OCI-LY7 (cell line): ENCODE data around the gene CLUH. TPM values are rescaled to one million over a fixed set of nuclear protein-coding genes. Genes with fewer than 3 reads are reported as not detected.

ENCODE experiments used
- BruUV-seq: library from RNA; stranded (reverse); fragments of 400-500 nt; replicated peaks from 2 replicates; lab custom pipeline; 2021; lab: Mats Ljungman, UMichigan
- CTCF ChIA-PET: fragments of 300-600 bp; sonication (Branson Sonifier 250); formaldehyde crosslinking; loops from one replicate; lab custom pipeline; 2022; ENCODE audit warnings: antibody characterized with exemption; ENCODE audit not compliant: unreplicated experiment; lab: Charles Lee
- POLR2A ChIA-PET: fragments of 300-600 bp; sonication (Branson Sonifier 250); formaldehyde crosslinking; loops from one replicate; lab custom pipeline; 2022; ENCODE audit warnings: antibody characterized with exemption; lab: Charles Lee
- DNase-seq: peaks from one replicate; pipeline ENCODE4 v3.0.0-alpha.2; 2015; ENCODE audit warnings: low spot score
- H2AFZ ChIP-seq: fragments of 200-600 bp; sonication (generic), shearing (Covaris generic); 2 replicates; pipeline ENCODE4 v1.6.1; 2014; ENCODE audit warnings: mild to moderate bottlenecking, antibody characterized with exemption, low read length, moderate library complexity
- H3K27ac ChIP-seq: fragments of 200-600 bp; sonication (generic); 2 replicates; pipeline ENCODE4 v1.5.1; 2014; ENCODE audit warnings: mixed run types, low read depth, mild to moderate bottlenecking, moderate library complexity, low read length, inconsistent platforms; ENCODE audit not compliant: poor library complexity, severe bottlenecking
- H3K36me3 ChIP-seq: fragments of 200-600 bp; sonication (generic); 2 replicates; pipeline ENCODE4 v1.6.1; 2014; ENCODE audit warnings: mild to moderate bottlenecking, antibody characterized with exemption, low read length, moderate library complexity, mixed read lengths; ENCODE audit not compliant: insufficient read depth
- H3K4me1 ChIP-seq: fragments of 200-600 bp; sonication (generic); 2 replicates; pipeline ENCODE4 v1.5.1; 2014; ENCODE audit warnings: mild to moderate bottlenecking, low read length; ENCODE audit not compliant: insufficient read depth, poor library complexity, severe bottlenecking
- H3K4me2 ChIP-seq: fragments of 200-600 bp; sonication (generic); 2 replicates; pipeline ENCODE4 v1.6.1; 2014; ENCODE audit warnings: mild to moderate bottlenecking, low read length
- H3K4me3 ChIP-seq: fragments of 200-600 bp; sonication (generic); 2 replicates; pipeline ENCODE4 v1.5.1; 2014; ENCODE audit warnings: mild to moderate bottlenecking, low read depth, low read length; ENCODE audit not compliant: poor library complexity, severe bottlenecking
- H3K79me2 ChIP-seq: fragments of 200-600 bp; sonication (generic); 2 replicates; pipeline ENCODE4 v1.6.1; 2016; ENCODE audit warnings: low read depth, mild to moderate bottlenecking, low read length, moderate library complexity, mixed read lengths; ENCODE audit not compliant: insufficient read depth
- H3K9me2 ChIP-seq: fragments of 200-600 bp; sonication (generic); 2 replicates; pipeline ENCODE4 v1.6.1; 2016; ENCODE audit warnings: mild to moderate bottlenecking, low read length, mixed read lengths; ENCODE audit not compliant: insufficient read depth
- H3K9me3 ChIP-seq: fragments of 200-600 bp; sonication (generic); 2 replicates; pipeline ENCODE4 v1.6.1; 2014; ENCODE audit warnings: mild to moderate bottlenecking, mixed run types, low read length, mixed read lengths
- H4K20me1 ChIP-seq: fragments of 200-600 bp; sonication (generic); 2 replicates; pipeline ENCODE4 v1.6.1; 2014; ENCODE audit warnings: mild to moderate bottlenecking, antibody characterized with exemption, low read length, moderate library complexity, mixed read lengths; ENCODE audit not compliant: insufficient read depth
- EZH2phosphoT487 ChIP-seq: fragments of 200-600 bp; sonication (generic); IDR thresholded peaks from 2 replicates; pipeline ENCODE4 v1.6.1; 2018; ENCODE audit warnings: low read depth, borderline replicate concordance, mild to moderate bottlenecking, mixed run types, antibody characterized with exemption, low read length, moderate library complexity, mixed read lengths
- intact Hi-C: fragments of 100-400 bp; cut with micrococcal nuclease; formaldehyde crosslinking; loops from one replicate; pipeline ENCODE4 v1.10.0; 2022; ENCODE audit not compliant: unreplicated experiment
- total RNA-seq, 2 experiments: library from RNA; depleted of rRNA in 1 of 2; stranded (reverse); fragments of >200 nt in 1 of 2; shearing (Covaris generic) in 1 of 2; gene quantifications; 2 replicates each; pipeline ENCODE4 v1.2.3, GENCODE V29; 2014 to 2022
- TF ChIP-seq, protein P1 (sequence below): fragments of 200-600 bp; sonication (generic); conservative IDR thresholded peaks from 2 replicates; pipeline ENCODE4 v1.5.1; 2014; ENCODE audit warnings: mild to moderate bottlenecking, antibody characterized with exemption, low read length, moderate library complexity, mixed read lengths

Gene CLUH
- total RNA-seq, 2 experiments from 2014 or later = 96.3 to 132 TPM

DNA sequence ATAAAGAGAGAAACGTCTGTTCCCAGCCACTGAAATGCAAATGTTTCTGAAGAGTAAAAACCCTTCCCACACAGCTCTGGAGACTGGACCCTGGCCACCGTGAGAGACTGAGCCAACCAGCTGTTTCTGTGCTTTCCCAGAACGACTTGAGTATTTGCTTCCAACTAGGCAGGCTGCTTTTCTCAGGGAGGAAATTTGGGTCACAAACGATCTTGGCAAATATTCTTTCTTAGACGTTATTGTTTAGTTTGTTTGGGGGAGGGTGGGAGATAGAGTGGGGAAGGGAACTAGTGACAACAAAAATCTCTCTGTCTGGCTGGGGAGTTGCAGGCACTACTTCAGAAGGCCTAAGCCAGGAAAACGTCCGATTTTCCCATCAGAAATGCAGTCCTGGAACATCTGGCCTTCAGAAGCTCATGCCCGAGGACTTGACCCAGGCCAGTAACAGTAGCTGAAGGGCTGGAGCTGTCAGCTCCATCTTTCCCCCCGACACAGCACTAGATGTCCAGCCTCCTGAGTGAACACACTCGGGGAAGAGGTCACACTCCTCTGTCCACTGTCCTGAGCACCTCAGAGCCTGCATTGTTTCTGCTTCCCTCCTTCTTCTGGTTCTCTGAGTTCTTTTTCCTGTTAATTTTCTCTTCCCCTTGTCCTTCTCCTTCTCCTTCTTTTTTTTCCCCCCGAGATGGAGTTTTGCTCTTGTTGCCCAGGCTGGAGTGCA is 33.9 kb upstream of the CLUH start:
- Histone ChIP-seq H3K4me1 (no peaks in the 10 kb centered on the region), H3K4me3 (no peak overlapping the region), H2AFZ (no peak overlapping the region), H3K9me3 (no peaks in the 10 kb centered on the region), H3K79me2 (no peaks in the 10 kb centered on the region), H3K4me2 (no peak overlapping the region), H3K9me2 (no peaks in the 10 kb centered on the region), H3K27ac (no peak overlapping the region), H3K36me3 (no peaks in the 10 kb centered on the region), H4K20me1 (no peaks in the 10 kb centered on the region)
- DNase-seq = no peak
- CTCF ChIA-PET = no interaction called here
- TF ChIP-seq, protein P1, sequence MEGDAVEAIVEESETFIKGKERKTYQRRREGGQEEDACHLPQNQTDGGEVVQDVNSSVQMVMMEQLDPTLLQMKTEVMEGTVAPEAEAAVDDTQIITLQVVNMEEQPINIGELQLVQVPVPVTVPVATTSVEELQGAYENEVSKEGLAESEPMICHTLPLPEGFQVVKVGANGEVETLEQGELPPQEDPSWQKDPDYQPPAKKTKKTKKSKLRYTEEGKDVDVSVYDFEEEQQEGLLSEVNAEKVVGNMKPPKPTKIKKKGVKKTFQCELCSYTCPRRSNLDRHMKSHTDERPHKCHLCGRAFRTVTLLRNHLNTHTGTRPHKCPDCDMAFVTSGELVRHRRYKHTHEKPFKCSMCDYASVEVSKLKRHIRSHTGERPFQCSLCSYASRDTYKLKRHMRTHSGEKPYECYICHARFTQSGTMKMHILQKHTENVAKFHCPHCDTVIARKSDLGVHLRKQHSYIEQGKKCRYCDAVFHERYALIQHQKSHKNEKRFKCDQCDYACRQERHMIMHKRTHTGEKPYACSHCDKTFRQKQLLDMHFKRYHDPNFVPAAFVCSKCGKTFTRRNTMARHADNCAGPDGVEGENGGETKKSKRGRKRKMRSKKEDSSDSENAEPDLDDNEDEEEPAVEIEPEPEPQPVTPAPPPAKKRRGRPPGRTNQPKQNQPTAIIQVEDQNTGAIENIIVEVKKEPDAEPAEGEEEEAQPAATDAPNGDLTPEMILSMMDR = no peak
- TF ChIP-seq EZH2phosphoT487 = no peak
- POLR2A ChIA-PET = interaction anchor here (0.7 kb wide), 1 partner anchor 200 kb away, joined by 3 read pairs; no protein-coding TSS in a partner anchor
- intact Hi-C loops = no loop called here
- BruUV-seq = no TSS peak

DNA sequence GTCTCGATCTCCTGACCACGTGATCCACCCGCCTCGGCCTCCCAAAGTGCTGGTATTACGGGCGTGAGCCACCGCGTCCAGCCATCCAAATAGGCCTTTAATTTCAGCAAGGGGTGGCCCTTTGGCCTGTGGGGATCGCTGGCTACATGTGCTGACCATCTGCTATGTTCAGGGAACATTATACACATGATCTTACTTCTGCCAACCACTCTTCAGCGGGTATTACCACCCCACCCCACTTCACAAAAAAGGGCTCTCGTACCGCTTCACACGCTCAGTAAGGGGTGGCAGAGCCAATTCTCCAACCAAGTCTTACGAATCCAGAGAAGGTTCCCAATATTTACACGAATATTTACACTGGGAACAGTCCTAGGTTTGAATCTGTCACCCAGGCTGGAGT is 26.1 kb upstream of the CLUH start:
- Histone ChIP-seq H2AFZ (no peak overlapping the region), H3K36me3 (no peaks in the 10 kb centered on the region), H3K4me1 (no peaks in the 10 kb centered on the region), H3K9me2 (no peaks in the 10 kb centered on the region), H3K4me2 (no peak overlapping the region), H4K20me1 (no peaks in the 10 kb centered on the region), H3K79me2 (no peaks in the 10 kb centered on the region), H3K9me3 (no peaks in the 10 kb centered on the region), H3K4me3 (no peak overlapping the region), H3K27ac (no peak overlapping the region)
- CTCF ChIA-PET = no interaction called here
- BruUV-seq = no TSS peak
- TF ChIP-seq, protein P1 = no peak
- no peak for TF ChIP-seq EZH2phosphoT487
- intact Hi-C loops = no loop called here
- no peak for DNase-seq
- POLR2A ChIA-PET = no interaction called here

DNA sequence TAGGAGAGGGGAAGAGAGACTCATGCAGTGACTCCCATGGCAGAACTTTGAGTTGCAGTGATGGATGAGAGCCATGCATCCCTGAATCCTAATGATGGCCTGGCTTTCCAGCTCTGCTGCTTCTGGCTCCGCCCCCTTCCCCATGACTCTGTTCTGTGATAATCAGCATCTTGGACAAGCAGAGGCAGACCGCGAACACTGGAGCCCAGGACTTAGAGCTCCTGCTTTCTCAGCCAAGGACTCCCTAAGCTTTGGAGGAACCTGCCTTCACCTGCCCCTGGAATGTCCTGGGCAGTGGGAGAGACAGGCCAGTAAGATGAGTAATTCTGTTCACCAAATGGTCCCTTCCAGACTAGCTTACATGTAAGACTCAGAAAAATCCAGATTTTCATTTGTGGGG is 25.4 kb upstream of the CLUH start:
- H2AFZ ChIP-seq = no peak overlapping the region
- H3K4me2 ChIP-seq = no peak overlapping the region
- H3K9me2 ChIP-seq = no peaks in the 10 kb centered on the region
- no peaks in the 10 kb centered on the region for H3K36me3 ChIP-seq
- no TSS peak for BruUV-seq
- CTCF ChIA-PET = no interaction called here
- H3K79me2 ChIP-seq = no peaks in the 10 kb centered on the region
- no peaks in the 10 kb centered on the region for H4K20me1 ChIP-seq
- H3K4me1 ChIP-seq = no peaks in the 10 kb centered on the region
- H3K27ac ChIP-seq = no peak overlapping the region
- TF ChIP-seq, protein P1 = no peak
- no peak for TF ChIP-seq EZH2phosphoT487
- H3K9me3 ChIP-seq = no peaks in the 10 kb centered on the region
- no peak overlapping the region for H3K4me3 ChIP-seq
- DNase-seq = no peak
- POLR2A ChIA-PET = no interaction called here
- intact Hi-C loops = no loop called here
